SK-N-SH (cell line): ENCODE measurements around the gene TNFRSF1A.

ENCODE experiments used
- ELF1 ChIP-seq: IDR thresholded peaks from 2 replicates; pipeline ENCODE4 v1.4.0; 2012
- EP300 ChIP-seq, 2 experiments: IDR thresholded peaks; 2 replicates each; pipeline versions ENCODE4 v1.4.0 to v1.6.1; 2012; ENCODE audit warnings: borderline replicate concordance in 1 of 2, low read depth in 1 of 2, low read length in 1 of 2
- FOXM1 ChIP-seq: IDR thresholded peaks from 2 replicates; pipeline ENCODE4 v1.4.0; 2012; ENCODE audit warnings: low read depth, mild to moderate bottlenecking
- NRF1 ChIP-seq: IDR thresholded peaks from 2 replicates; pipeline ENCODE4 v1.6.1; 2012; ENCODE audit warnings: low read depth, mild to moderate bottlenecking, low read length
- RCOR1 ChIP-seq: fragments of 150-350 bp; IDR thresholded peaks from 2 replicates; pipeline ENCODE4 v1.6.1; 2017; ENCODE audit warnings: antibody characterized with exemption, low read length
- TCF12 ChIP-seq: IDR thresholded peaks from 2 replicates; pipeline ENCODE4 v1.4.0; 2012
- TF ChIP-seq, protein P1 (sequence below): fragments of 200-600 bp; sonication (generic); IDR thresholded peaks from 2 replicates; pipeline ENCODE4 v1.6.1; 2017; ENCODE audit warnings: antibody characterized with exemption, mild to moderate bottlenecking, moderate library complexity
- TF ChIP-seq, protein P2 (sequence below): IDR thresholded peaks from 2 replicates; pipeline ENCODE4 v1.6.1; 2012; ENCODE audit warnings: mild to moderate bottlenecking, low read depth, low read length, moderate library complexity
- TF ChIP-seq, protein P3 (sequence below): IDR thresholded peaks from 2 replicates; pipeline ENCODE4; 2012

DNA sequence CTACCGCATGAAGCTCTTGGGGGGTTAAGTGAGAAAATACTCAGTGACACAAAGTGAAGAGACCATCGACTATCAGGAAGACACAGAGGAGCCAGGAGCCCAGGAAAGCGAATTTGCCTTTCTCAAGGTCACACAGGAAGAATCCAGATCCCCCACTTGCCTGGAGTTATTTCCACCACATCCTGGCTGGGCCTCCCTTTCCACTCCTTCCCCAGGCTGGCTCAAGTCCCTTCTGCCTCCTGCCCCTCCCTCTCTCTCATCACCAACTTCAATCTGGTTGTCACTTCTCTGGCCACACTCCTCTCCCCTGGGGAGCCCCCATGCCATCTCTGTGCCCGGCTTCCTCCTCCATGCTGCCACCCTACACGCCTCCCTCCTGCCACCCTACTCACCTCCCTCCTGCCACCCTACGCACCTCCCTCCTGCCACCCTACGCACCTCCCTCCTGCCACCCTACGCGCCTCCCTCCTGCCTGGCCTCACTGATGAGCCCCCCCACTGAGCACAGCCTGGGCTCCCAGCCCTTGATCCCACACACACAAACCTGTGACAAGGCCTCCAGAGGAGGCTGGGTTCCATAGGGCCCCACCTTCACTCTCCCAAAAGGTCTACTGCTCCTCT, 27.1 kb upstream of the TNFRSF1A start:
- no peak for TF ChIP-seq TCF12
- TF ChIP-seq, protein P1, sequence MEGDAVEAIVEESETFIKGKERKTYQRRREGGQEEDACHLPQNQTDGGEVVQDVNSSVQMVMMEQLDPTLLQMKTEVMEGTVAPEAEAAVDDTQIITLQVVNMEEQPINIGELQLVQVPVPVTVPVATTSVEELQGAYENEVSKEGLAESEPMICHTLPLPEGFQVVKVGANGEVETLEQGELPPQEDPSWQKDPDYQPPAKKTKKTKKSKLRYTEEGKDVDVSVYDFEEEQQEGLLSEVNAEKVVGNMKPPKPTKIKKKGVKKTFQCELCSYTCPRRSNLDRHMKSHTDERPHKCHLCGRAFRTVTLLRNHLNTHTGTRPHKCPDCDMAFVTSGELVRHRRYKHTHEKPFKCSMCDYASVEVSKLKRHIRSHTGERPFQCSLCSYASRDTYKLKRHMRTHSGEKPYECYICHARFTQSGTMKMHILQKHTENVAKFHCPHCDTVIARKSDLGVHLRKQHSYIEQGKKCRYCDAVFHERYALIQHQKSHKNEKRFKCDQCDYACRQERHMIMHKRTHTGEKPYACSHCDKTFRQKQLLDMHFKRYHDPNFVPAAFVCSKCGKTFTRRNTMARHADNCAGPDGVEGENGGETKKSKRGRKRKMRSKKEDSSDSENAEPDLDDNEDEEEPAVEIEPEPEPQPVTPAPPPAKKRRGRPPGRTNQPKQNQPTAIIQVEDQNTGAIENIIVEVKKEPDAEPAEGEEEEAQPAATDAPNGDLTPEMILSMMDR = no peak
- TF ChIP-seq, protein P2, sequence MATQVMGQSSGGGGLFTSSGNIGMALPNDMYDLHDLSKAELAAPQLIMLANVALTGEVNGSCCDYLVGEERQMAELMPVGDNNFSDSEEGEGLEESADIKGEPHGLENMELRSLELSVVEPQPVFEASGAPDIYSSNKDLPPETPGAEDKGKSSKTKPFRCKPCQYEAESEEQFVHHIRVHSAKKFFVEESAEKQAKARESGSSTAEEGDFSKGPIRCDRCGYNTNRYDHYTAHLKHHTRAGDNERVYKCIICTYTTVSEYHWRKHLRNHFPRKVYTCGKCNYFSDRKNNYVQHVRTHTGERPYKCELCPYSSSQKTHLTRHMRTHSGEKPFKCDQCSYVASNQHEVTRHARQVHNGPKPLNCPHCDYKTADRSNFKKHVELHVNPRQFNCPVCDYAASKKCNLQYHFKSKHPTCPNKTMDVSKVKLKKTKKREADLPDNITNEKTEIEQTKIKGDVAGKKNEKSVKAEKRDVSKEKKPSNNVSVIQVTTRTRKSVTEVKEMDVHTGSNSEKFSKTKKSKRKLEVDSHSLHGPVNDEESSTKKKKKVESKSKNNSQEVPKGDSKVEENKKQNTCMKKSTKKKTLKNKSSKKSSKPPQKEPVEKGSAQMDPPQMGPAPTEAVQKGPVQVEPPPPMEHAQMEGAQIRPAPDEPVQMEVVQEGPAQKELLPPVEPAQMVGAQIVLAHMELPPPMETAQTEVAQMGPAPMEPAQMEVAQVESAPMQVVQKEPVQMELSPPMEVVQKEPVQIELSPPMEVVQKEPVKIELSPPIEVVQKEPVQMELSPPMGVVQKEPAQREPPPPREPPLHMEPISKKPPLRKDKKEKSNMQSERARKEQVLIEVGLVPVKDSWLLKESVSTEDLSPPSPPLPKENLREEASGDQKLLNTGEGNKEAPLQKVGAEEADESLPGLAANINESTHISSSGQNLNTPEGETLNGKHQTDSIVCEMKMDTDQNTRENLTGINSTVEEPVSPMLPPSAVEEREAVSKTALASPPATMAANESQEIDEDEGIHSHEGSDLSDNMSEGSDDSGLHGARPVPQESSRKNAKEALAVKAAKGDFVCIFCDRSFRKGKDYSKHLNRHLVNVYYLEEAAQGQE = no peak
- TF ChIP-seq EP300 (IDR thresholded peaks at IDR 0.05; ENCODE audit: borderline replicate concordance in 1 of 2, low read depth in 1 of 2, low read length in 1 of 2) = no peak
- TF ChIP-seq, protein P3, sequence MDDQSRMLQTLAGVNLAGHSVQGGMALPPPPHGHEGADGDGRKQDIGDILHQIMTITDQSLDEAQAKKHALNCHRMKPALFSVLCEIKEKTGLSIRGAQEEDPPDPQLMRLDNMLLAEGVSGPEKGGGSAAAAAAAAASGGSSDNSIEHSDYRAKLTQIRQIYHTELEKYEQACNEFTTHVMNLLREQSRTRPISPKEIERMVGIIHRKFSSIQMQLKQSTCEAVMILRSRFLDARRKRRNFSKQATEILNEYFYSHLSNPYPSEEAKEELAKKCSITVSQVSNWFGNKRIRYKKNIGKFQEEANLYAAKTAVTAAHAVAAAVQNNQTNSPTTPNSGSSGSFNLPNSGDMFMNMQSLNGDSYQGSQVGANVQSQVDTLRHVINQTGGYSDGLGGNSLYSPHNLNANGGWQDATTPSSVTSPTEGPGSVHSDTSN = no peak
- TF ChIP-seq ELF1 = no peak
- no peak for TF ChIP-seq RCOR1
- TF ChIP-seq NRF1 = no peak
- no peak for TF ChIP-seq FOXM1
